Thymus (tissue), 11 donors: ENCODE results near the gene PRF1. TPM values are rescaled to one million over a fixed set of nuclear protein-coding genes. Genes with fewer than 3 reads are reported as not detected.
"Not testable (repeated sequence)": the region's sequence is repeated elsewhere in the genome, so short reads cannot be mapped to it uniquely, and the experiment has no call there.

Experiments
- DNase-seq, 9 donors: peaks; one replicate each; pipeline ENCODE4 v3.0.0-alpha.2; 2013; ENCODE audit warnings: low spot score in 9 of 9, low read depth in 6 of 9, missing footprints in 1 of 9
- H3K27ac ChIP-seq, 2 donors: one replicate each; pipeline ENCODE4 v1.5.1; 2013; ENCODE audit warnings: control low read depth in 1 of 2, low read depth in 1 of 2, low read length in 1 of 2, mild to moderate bottlenecking in 1 of 2, moderate library complexity in 1 of 2
- H3K27me3 ChIP-seq, 2 donors: one replicate each; pipeline ENCODE4 v1.5.1; 2013; ENCODE audit warnings: low read length in 1 of 2; ENCODE audit not compliant: control insufficient read depth in 2 of 2, insufficient read depth in 1 of 2
- H3K36me3 ChIP-seq, 2 donors: one replicate each; pipeline ENCODE4 v1.5.1; 2013; ENCODE audit warnings: low read length in 1 of 2, mild to moderate bottlenecking in 1 of 2, moderate library complexity in 1 of 2; ENCODE audit not compliant: control insufficient read depth in 2 of 2, insufficient read depth in 2 of 2
- H3K4me1 ChIP-seq, 2 donors: one replicate each; pipeline ENCODE4 v1.5.1; 2013; ENCODE audit warnings: low read length in 2 of 2; ENCODE audit not compliant: control insufficient read depth in 2 of 2, insufficient read depth in 2 of 2
- H3K4me3 ChIP-seq, 2 donors: one replicate each; pipeline ENCODE4 v1.5.1; 2013; ENCODE audit warnings: low read length in 2 of 2, control low read depth in 1 of 2, mild to moderate bottlenecking in 1 of 2
- H3K9me3 ChIP-seq, 2 donors: one replicate each; pipeline ENCODE4 v1.5.1; 2013; ENCODE audit warnings: low read length in 1 of 2, mild to moderate bottlenecking in 1 of 2; ENCODE audit not compliant: control insufficient read depth in 2 of 2, insufficient read depth in 1 of 2
- WGBS: extraction: QIAGEN DNeasy Blood & Tissue Kit; methylation state at CpG from one replicate; pipeline ENCODE4 v1.1.7; 2013; 5-methylcytosine and 5-hydroxymethylcytosine counted together
- polyA plus RNA-seq: library from polyadenylated mRNA; stranded (reverse); fragments of 200-250 nt; gene quantifications from one replicate; pipeline ENCODE4 v1.2.3, GENCODE V29; 2013
- total RNA-seq: library from RNA; stranded (reverse); fragments of 120-200 nt; gene quantifications from one replicate; pipeline ENCODE4 v1.2.4, GENCODE V29; 2013
- donor health status: healthy.

Gene PRF1
- total and polyA plus RNA-seq, 2 donors = 9.1 to 12.3 TPM

DNA sequence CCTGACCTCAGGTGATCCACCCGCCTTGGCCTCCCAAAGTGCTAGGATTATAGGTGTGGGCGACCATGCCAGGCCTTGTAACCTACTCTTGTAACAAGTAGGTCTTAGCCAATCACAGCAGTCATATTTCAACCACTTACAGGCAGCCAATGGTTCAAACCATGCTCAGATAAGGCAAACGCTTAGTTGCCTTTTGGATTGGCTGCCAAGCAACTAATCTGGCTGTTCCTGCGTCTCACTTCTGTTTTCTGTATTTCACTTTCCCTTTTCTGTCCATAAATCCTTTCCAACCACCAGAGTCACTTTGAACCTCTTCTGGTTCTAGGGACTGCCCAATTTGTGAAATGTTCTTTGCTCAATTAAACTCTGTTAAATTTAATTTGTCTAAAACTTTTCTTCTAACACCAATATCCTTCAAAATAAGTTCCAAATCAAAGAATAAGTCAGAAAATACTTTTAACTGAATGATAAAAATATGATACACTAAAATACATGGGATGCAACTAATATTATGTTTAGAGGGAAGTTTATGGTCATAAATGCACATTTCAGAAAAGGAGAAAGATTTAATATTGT is 19.1 kb upstream of the PRF1 start:
- no peak for DNase-seq
- H3K9me3 ChIP-seq = peaks cover 0 to 9% of the 10 kb centered on the region in 2 donors
- no peak overlapping the region for H3K4me3 ChIP-seq
- no peaks in the 10 kb centered on the region for H3K36me3 ChIP-seq
- H3K4me1 ChIP-seq = no peaks in the 10 kb centered on the region
- no peaks in the 10 kb centered on the region for H3K27me3 ChIP-seq
- WGBS = 92% methylated on average over 4 of the region's 4 CpGs
- H3K27ac ChIP-seq = no peak overlapping the region

DNA sequence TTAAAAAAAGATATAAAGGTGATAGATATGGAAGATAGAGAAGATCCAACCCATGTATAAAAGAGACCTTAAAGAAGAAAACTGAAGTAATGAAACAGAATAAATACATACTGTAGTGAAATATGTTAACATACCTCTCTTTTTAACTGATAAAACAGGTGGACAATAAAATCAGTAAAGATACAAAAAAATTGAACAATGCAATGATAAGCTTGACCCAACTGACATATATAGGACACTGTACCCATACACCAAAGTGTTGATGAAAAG is 17.4 kb upstream of the PRF1 start:
- Histone ChIP-seq H3K4me3 (no peak overlapping the region), H3K27ac (no peak overlapping the region), H3K4me1 (no peaks in the 10 kb centered on the region), H3K27me3 (no peaks in the 10 kb centered on the region), H3K9me3 (peaks cover 0 to 9% of the 10 kb centered on the region in 2 donors), H3K36me3 (no peaks in the 10 kb centered on the region)
- no peak for DNase-seq

DNA sequence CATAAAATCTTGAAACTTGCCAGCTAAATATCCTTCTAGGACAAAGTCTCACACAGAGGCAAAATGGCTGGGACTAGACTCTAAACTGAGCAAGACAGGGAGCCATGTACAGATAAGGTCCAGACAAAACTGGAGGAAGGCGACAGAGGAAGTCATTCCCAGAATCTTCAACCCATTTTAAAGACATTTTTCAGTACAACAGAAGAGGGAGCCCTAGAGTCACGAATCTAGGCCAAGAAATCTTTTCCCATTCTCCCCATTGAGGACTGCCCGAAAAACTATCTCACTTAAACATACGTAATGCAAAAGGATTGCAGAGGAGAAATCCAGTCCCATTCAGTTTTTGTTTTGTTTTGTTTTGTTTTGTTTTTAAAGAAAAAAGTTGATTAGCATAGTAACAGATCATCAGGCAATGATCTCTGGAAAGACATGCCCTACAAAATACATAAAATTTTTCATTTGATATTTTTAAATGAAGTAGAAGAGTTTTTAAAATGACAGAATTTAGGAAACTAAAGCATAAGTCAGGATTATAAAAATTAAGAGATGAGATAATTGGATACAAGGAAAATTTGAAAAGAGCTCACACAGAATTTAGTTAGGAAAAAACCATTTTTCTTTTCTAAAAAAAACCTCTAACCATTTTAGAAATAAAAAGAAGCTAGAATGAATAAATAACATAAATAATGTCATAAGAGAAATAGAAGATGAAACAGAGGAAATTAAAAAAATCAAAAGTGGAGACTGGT is 16.9 kb upstream of the PRF1 start:
- Histone ChIP-seq H3K27me3 (no peaks in the 10 kb centered on the region), H3K36me3 (no peaks in the 10 kb centered on the region), H3K4me3 (no peak overlapping the region), H3K9me3 (peaks cover 0 to 9% of the 10 kb centered on the region in 2 donors), H3K27ac (no peak overlapping the region), H3K4me1 (no peaks in the 10 kb centered on the region)
- DNase-seq = no peak
- WGBS = 88% methylated on average over 4 of the region's 4 CpGs

DNA sequence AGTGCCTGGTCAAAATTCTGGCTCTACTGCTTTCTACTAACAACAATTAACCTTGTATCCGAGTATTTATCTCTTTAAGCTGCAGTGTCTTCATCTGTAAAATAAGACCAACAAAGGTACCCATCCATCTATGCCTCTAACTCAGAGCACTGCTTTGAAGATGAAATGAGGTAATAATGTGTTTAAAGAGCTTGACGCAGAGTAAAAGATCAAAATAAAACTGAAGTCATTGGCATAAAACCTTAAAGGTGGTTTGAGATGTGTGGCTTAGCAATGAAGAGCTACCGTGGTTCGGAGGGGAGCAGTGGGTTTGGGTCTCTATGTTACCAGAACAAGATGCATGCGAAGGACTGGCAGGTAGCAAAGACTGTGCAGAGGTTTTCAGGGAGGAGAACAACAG is 16.1 kb upstream of the PRF1 start:
- Histone ChIP-seq H3K4me3 (no peak overlapping the region), H3K27me3 (no peaks in the 10 kb centered on the region), H3K27ac (no peak overlapping the region), H3K9me3 (peaks cover 0 to 9% of the 10 kb centered on the region in 2 donors), H3K4me1 (no peaks in the 10 kb centered on the region), H3K36me3 (no peaks in the 10 kb centered on the region)
- no peak for DNase-seq
- 91% methylated on average over 5 of the region's 5 CpGs for WGBS

DNA sequence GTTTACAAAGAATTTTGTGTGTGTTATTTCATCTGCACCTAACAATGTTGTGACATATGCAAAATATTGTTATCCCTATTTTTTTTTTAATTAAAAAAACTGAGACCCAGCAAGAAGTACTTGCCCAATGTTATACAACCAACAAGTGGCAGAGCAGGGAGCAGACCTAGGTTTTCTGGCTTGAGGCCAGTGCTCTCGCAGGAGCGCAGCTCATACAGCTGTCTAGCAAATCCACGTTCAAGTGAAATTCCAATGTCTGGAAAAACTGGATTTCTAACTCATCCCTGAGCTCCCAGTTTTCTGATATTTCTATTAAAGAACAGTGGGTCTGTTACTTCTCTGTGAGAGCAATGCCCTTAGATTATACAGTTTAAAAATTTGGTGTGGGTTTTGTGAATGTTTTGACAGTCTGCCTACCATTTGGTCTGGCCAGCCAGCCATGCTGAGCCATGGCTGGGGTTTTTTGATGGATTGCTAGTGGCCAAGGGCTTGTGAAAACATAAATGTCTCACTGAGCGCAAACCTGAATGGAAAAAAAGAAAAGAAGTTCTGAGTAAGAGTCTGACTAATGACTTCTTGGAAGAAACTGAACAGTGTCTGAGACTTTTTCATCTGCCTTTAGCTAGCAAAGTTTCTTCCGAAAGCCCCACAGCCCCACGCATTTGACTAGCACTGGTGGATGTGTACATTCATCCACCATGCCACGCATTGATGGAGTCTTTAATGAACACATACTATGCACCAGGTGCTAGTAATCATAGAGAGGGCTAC is 15.4 kb upstream of the PRF1 start:
- Histone ChIP-seq H3K36me3 (no peaks in the 10 kb centered on the region), H3K27me3 (no peaks in the 10 kb centered on the region), H3K4me1 (no peaks in the 10 kb centered on the region), H3K4me3 (no peak overlapping the region), H3K27ac (no peak overlapping the region), H3K9me3 (peaks cover 0 to 8% of the 10 kb centered on the region in 2 donors)
- WGBS = 93% methylated on average over 7 of the region's 7 CpGs
- no peak for DNase-seq

DNA sequence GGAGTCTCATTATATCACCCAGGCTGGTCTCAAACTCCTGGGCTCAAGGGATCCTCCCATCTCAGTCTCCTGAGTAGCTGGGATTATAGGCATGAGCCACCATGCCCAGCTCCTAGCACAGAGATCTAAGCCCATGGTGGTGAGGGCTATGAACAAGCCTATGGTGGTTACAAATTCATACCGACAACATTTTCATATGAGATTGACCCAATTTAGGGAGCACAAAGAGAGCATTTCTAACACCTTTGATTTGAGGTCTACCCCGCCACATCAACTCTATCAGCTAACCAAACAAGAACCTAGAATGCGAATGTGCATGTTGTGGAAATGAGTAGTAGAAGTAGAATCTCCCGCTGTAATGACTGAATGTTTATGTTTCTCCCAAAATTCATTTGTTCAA is 14.2 kb upstream of the PRF1 start:
- no peaks in the 10 kb centered on the region for H3K9me3 ChIP-seq
- no peaks in the 10 kb centered on the region for H3K27me3 ChIP-seq
- DNase-seq = no peak
- H3K4me3 ChIP-seq = no peak overlapping the region
- 92% methylated on average over 4 of the region's 4 CpGs for WGBS
- H3K36me3 ChIP-seq = no peaks in the 10 kb centered on the region
- H3K4me1 ChIP-seq = no peaks in the 10 kb centered on the region
- H3K27ac ChIP-seq = no peak overlapping the region

DNA sequence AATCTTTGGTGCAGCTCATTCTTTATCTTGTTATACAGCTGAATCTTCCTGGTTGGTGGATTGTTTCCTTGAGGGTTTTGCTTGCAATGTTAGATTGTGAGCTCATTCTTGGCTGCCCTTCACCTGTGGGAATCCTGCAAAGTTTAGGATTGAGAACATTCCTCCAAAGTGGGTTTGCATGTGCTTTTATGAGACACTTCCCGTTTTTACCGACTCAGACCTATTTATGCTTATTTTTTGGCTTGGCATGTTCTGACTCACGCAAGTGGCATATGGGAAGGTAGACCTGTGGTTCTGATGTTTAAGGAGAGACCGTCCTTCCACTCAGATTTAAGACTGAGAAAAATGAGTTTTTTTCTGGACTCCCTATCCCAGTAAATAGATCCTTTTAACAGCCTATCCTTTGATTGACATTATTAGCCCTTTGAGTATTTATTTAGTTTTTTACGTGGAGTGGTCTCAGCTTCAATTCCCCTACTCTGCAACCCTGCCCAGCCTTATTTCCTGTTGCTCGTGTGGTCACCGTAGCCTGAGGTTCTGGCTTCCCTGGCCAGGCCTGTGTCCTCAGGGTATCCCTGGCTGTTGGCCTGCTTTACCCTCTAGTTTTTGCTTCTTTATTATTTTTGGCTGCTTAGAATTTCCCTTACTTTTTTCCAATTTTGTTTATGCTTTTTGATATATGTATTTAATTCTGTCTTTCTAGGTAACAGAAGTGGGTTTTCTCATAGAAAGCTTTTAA is 13.4 kb upstream of the PRF1 start:
- H3K27ac ChIP-seq = no peak overlapping the region

DNA sequence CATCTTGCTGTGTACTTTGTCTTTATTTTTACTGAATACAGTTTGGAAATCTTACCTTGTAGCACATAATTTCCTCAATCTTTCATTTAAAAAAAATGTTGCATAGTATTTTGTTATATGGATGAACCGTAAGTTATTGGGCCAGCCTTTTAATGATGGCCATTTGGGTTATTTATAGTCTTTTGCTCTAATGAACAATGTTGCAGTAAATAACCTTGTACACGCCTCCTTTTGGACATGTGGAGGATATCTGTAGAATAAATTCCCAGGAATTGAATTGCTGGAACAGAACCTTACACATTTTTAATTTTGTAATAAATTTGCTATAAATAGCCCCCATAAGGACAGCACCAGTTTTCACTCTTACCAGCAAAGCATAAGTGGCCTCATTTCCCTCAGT is 12.7 kb upstream of the PRF1 start:
- H3K36me3 ChIP-seq = no peaks in the 10 kb centered on the region
- 97% methylated on average over 2 of the region's 2 CpGs for WGBS
- H3K4me3 ChIP-seq = no peak overlapping the region
- no peak overlapping the region for H3K27ac ChIP-seq
- no peaks in the 10 kb centered on the region for H3K9me3 ChIP-seq
- no peak for DNase-seq
- H3K4me1 ChIP-seq = peaks cover 0 to 2% of the 10 kb centered on the region in 2 donors
- H3K27me3 ChIP-seq = no peaks in the 10 kb centered on the region

More for the DNA sequence above, 13.4 kb upstream of the PRF1 start:
- no peaks in the 10 kb centered on the region for H3K27me3 ChIP-seq
- no peaks in the 10 kb centered on the region for H3K36me3 ChIP-seq
- H3K9me3 ChIP-seq = no peaks in the 10 kb centered on the region
- no peaks in the 10 kb centered on the region for H3K4me1 ChIP-seq
- H3K4me3 ChIP-seq = no peak overlapping the region
- 52% methylated on average over 7 of the region's 7 CpGs for WGBS
- no peak for DNase-seq

DNA sequence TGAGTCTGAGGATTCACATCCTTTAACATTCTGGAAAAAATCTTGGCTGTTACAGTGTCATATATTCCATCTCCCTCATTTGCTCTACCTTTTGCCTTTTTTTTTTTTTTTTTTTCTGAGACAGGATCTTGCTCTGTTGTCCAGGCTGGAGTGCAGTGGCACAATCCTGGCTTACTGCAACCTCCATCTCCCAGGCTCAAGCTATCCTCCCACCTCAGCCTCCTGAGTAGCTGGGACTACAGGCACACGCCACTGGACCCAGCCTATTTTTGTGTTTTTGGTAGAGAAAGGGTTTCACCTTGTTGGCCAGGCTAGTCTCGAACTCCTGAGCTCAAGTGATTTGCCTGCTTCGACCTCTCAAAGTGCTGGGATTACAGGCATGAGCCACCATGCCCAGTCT is 11.8 kb upstream of the PRF1 start:
- H3K4me3 ChIP-seq, H3K27me3 ChIP-seq, DNase-seq, H3K4me1 ChIP-seq, H3K27ac ChIP-seq, H3K36me3 ChIP-seq, H3K9me3 ChIP-seq: not testable (repeated sequence)
- WGBS = 98% methylated on average over 3 of the region's 3 CpGs
